ENCODE data around the gene ZNF280B. TPM values are rescaled to one million over a fixed set of nuclear protein-coding genes. Genes with fewer than 3 reads are reported as not detected.
"Not testable (repeated sequence)": the region's sequence is repeated elsewhere in the genome, so short reads cannot be mapped to it uniquely, and the experiment has no call there.

The ZNF280B gene
- total RNA-seq, 2 experiments from 2014 or later, result 2.4 to 2.7 TPM

DNA sequence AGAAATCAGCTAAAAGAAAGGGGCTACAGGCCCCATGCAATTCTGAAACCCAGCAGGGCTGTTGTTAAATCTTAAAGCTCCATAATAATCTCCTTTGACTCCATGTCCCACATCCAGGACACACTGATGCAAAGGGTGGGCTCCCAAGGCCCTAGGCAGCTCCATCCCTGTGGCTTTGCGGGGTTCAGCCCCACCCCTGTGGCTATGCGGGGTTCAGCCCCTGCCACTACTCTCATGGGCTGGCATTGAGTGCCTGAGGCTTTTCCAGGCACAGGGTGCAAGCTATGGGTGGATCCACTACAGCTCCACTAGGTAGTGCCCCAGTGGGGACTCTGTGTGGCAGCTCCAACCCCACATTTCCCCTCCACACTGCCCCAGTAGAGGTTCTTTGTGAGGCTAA is 20.2 kb upstream of the ZNF280B start:
- Mint-ChIP-seq H3K27me3 (peaks cover 16% of the 10 kb centered on the region), H3K27ac (no peak overlapping the region), H3K4me3 (no peak overlapping the region), H3K36me3 (no peaks in the 10 kb centered on the region), H3K9me3 (ENCODE audit: low read depth) (no peaks in the 10 kb centered on the region), H3K4me1 (no peaks in the 10 kb centered on the region)
- DNase-seq (no peak), ATAC-seq (no peak)
- CTCF ChIA-PET, result no interaction called here

DNA sequence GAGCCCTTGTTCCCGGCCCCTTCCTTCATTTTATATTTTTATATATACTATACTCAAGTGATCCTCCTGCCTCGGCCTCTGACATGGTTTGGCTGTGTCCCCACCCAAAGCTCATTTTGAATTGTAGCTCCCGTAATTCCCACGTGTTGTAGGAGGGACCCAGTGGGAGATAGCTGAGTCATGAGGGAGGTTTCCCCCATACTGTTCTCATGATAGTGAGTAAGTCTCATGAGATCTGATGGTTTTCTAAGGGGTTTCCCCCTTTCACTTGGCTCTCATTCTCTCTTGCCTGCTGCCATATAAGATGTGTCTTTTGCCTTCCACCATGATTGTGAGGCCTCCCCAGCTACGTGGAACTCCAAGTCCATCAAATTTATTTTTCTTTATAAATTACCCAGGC is 18.8 kb upstream of the ZNF280B start:
- H3K27me3 Mint-ChIP-seq, result peaks cover 19% of the 10 kb centered on the region
- no peaks in the 10 kb centered on the region for H3K4me1 Mint-ChIP-seq
- CTCF ChIA-PET, result no interaction called here
- H3K27ac Mint-ChIP-seq, result no peak overlapping the region
- no peaks in the 10 kb centered on the region for H3K36me3 Mint-ChIP-seq
- no peak overlapping the region for H3K4me3 Mint-ChIP-seq
- ATAC-seq (no peak), DNase-seq (no peak)
- no peaks in the 10 kb centered on the region for H3K9me3 Mint-ChIP-seq (ENCODE audit: low read depth)

DNA sequence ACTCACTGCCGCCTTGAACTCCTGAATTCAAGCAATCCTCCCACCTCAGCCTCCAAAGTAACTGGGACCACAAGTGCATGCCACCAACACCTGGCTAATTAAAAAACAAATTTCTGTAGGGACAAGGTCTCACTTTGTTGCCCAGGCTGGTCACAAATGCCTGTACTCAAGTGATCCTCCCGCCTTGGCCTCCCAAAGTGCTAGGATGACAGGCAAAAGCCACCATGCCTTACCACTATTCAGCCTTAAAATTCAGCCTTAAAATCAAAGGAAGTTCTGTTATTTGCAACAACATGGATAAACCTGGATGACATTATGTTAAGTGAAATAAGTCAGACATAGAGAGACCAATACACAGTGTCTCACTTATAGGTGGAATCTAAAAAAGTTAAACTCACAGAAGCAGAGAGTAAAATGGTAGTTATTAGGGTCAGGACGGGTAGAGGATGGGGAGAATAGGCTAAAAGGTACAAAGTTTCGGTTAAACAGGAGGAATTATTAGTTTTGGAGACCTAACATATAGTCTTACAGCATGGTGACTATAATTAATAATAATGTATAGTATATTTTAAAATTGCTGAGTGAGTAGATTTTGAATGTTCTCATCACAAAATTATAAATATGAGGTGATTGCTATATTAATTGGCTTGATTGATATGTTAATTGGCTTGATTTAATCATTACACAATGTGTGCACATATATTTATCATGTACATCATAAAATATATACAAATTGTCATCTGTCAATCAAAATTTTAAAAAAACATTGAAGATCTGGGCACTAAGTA is 17.8 kb upstream of the ZNF280B start:
- H3K27ac Mint-ChIP-seq, result no peak overlapping the region
- H3K36me3 Mint-ChIP-seq, result no peaks in the 10 kb centered on the region
- no peaks in the 10 kb centered on the region for H3K9me3 Mint-ChIP-seq (ENCODE audit: low read depth)
- no peak overlapping the region for H3K4me3 Mint-ChIP-seq
- no peak for DNase-seq
- CTCF ChIA-PET, result interaction anchor here (1.1 kb wide), 1 partner anchor 9 kb away, joined by 3 read pairs; no protein-coding TSS in a partner anchor
- no peaks in the 10 kb centered on the region for H3K4me1 Mint-ChIP-seq
- no peak for ATAC-seq
- H3K27me3 Mint-ChIP-seq, result peaks cover 19% of the 10 kb centered on the region

DNA sequence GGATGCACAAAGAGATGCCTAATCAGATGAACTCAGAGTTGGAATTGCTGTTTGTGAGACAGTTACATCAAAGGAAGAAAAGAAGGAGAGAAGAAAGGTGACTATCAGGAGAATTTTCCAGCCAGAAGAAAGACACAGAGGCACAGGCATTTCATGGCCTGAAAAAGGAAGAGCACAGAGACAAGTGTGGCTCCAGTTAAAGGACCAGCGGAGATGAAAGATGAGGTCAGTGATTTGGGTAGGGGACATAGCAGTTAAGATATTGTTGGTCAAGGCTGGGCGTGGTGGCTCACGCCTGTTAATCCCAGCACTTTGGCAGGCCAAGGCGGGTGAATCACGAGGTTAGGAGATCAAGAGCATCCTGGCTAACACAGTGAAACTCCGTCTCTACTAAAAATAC is 15.0 kb upstream of the ZNF280B start:
- H3K4me3 Mint-ChIP-seq, result no peak overlapping the region
- H3K9me3 Mint-ChIP-seq (ENCODE audit: low read depth), result no peaks in the 10 kb centered on the region
- peaks cover 3% of the 10 kb centered on the region for H3K4me1 Mint-ChIP-seq
- H3K27ac Mint-ChIP-seq, result no peak overlapping the region
- no peak for ATAC-seq
- H3K27me3 Mint-ChIP-seq, result peaks cover 21% of the 10 kb centered on the region
- DNase-seq, result no peak
- no peaks in the 10 kb centered on the region for H3K36me3 Mint-ChIP-seq
- CTCF ChIA-PET, result no interaction called here

DNA sequence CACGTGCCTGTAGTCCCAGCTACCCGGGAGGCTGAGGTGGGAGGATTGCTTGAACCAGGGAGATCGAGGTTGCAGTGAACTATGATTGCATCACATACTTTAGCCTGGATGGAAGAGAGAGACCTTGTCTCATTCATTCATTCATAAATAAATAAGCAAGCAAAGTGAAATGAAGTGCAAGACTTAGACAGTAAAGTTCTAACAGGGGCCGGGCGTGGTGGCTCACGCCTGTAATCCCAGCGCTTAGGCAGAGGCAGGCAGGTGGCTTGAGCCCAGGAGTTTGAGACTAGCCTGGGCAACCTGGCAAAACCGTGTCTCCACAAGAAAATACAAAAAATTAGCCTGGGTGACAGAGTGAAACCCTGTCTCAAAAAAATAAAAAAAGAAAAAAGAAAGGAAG is 13.1 kb upstream of the ZNF280B start:
- peaks cover 28% of the 10 kb centered on the region for H3K27me3 Mint-ChIP-seq
- peaks cover 3% of the 10 kb centered on the region for H3K4me1 Mint-ChIP-seq
- no peak overlapping the region for H3K4me3 Mint-ChIP-seq
- ATAC-seq (no peak), DNase-seq (no peak)
- H3K36me3 Mint-ChIP-seq, result no peaks in the 10 kb centered on the region
- no peaks in the 10 kb centered on the region for H3K9me3 Mint-ChIP-seq (ENCODE audit: low read depth)
- CTCF ChIA-PET, result no interaction called here
- no peak overlapping the region for H3K27ac Mint-ChIP-seq

DNA sequence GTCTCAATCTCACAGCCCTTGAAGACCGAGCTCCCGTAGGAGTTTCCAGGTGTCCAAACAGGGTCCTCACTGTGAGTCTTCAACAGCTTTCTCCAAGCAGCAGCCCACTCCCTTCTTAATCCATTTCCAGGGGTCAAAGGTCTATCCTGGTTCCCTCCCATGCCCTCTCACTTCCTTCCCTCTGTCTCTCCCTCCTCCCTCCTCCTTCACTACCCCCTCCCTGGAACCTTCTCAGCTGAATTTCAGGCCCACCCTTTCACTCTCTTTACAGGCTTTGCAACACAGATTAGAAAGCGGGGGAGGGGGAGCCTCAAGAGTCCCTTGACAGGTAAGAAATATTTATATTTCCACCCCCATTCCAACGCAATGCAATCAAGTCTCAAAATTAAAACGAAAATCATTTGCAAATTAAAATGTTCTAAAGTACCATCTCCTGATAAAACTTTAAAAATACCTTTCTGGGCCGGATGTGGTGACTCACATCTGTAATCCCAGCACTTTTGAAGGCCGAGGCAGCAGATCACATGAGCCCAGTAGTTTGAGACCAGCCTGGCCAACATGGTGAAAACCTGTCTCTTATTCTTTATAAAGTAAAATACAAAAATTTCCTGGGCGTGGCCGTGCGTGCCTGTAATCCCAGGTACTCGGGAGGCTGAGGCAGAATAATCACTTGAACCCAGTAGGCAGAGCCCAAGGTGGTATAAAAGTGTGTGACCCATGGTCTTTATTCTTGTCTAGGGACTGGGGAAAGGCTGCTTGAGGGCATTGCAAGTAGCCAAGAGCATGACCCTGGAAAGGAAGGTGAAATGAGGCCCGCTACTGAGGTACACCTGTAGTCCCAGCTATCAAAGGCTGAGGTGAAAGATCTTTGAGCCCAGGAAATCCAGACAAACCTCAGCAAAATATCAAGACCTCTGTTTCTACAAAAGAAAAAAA is 12.4 kb upstream of the ZNF280B start:
- Mint-ChIP-seq H3K36me3 (no peaks in the 10 kb centered on the region), H3K4me3 (no peak overlapping the region), H3K9me3 (ENCODE audit: low read depth) (no peaks in the 10 kb centered on the region), H3K4me1 (peaks cover 3% of the 10 kb centered on the region), H3K27me3 (peaks cover 32% of the 10 kb centered on the region), H3K27ac (no peak overlapping the region)
- no peak for DNase-seq
- CTCF ChIA-PET, result interaction anchor here (0.9 kb wide), 1 partner anchor 57 kb away, joined by 3 read pairs; no protein-coding TSS in a partner anchor
- ATAC-seq, result no peak

DNA sequence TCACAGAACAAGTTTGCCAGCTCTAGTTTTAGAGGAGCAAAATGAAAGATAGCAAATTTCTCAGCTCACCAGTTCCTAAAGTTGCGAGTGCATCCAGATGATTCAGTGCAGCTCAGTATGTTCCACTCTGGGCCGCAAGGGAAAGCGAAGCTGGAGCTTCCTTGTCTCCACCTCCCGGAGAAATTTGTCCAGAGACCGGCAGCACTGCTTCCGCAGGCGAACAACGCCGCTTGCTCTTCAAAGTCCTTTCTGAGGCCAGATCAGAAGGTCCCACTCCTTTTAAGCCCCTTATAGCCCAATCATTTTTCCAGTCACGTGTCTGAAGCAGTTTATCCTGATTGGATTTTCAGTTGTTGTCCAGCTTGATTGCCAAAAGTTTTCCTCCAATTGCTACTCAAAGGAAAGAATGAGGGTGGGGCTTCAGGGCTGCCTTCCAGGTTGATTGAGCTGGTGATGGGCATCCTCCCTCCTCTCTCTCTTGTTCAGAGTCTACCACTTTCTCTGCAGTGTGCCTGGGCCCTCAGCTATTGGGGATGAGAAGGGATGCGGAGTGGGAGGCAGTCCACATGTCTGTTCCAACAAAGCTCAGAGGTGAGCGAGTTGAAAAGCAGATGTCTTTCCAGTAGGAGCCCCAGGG is 11.6 kb upstream of the ZNF280B start, which contains the start of gene ZNF280A:
Gene ZNF280A, minus strand, starts transcription at position 251 of the 637 bp plus-strand sequence. CDS start 4,640 bp downstream, outside the sequence.
- DNase-seq (no peak), ATAC-seq (no peak)
- CTCF ChIA-PET, result interaction anchor here (0.6 to 1.0 kb wide), 3 partner anchors 18 to 1693 kb away, joined by 3 to 5 read pairs (median 3); no protein-coding TSS in a partner anchor
- H3K4me3 Mint-ChIP-seq, result no peak within 1 kb of the TSS
- no peaks in the 10 kb centered on the region for H3K9me3 Mint-ChIP-seq (ENCODE audit: low read depth)
- no peak within 1 kb of the TSS for H3K27ac Mint-ChIP-seq
- peaks cover 34% of the 10 kb centered on the region for H3K27me3 Mint-ChIP-seq
- H3K4me1 Mint-ChIP-seq, result peaks cover 3% of the 10 kb centered on the region
- H3K36me3 Mint-ChIP-seq, result no peaks in the 10 kb centered on the region

DNA sequence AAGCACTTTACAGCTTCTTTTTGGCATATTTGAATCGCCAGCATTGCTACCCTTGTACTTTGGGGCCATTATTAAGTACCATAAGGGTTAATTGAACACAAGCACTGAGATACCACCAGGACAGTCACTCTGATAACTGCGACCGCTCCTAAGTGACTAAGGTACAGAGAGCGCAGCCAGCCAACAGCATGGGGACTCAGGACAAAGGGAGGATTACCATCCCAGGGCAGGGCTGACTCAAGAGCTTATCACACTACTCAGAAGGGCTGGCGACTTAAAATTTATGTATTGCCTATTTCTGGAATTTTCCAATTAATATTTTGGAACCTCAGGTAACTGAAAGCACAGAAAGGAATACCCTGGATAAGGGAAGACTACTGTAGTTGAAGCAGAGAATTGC is 11.0 kb upstream of the ZNF280B start:
- DNase-seq (no peak), ATAC-seq (no peak)
- Mint-ChIP-seq H3K36me3 (no peaks in the 10 kb centered on the region), H3K4me3 (no peak overlapping the region), H3K27me3 (peaks cover 36% of the 10 kb centered on the region), H3K27ac (no peak overlapping the region), H3K4me1 (peaks cover 3% of the 10 kb centered on the region), H3K9me3 (ENCODE audit: low read depth) (no peaks in the 10 kb centered on the region)
- CTCF ChIA-PET, result interaction anchor here (0.6 to 2.4 kb wide), 5 partner anchors 10 to 1693 kb away, joined by 3 to 9 read pairs (median 3); partner anchors contain the start of gene ZNF280B

DNA sequence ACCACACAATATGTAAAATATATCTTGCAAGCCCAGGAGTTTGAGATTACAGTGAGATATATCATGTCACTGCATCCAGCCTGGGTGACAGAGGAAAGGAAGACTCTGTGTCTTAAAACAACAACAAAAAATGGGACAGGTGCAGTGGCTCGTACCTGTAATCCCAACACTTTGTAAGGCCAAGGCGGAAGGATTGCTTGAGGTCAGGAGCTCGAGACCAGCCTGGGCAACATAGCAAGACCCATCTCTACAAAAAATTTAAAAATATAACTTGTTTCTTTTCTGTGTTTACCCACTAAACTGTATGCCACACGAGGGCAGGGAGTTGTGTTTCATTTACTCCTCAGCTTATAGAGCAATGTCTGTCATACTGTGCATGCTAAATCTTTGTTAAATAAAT is 8.4 kb upstream of the ZNF280B start:
- H3K36me3 Mint-ChIP-seq, result no peaks in the 10 kb centered on the region
- no peak overlapping the region for H3K27ac Mint-ChIP-seq
- no peak for ATAC-seq
- peaks cover 49% of the 10 kb centered on the region for H3K27me3 Mint-ChIP-seq
- H3K9me3 Mint-ChIP-seq (ENCODE audit: low read depth), result no peaks in the 10 kb centered on the region
- CTCF ChIA-PET, result interaction anchor here (2.4 kb wide), 1 partner anchor 8 kb away, joined by 9 read pairs; the partner anchor contains the start of gene ZNF280B
- peaks cover 3% of the 10 kb centered on the region for H3K4me1 Mint-ChIP-seq
- DNase-seq, result no peak
- H3K4me3 Mint-ChIP-seq, result no peak overlapping the region

DNA sequence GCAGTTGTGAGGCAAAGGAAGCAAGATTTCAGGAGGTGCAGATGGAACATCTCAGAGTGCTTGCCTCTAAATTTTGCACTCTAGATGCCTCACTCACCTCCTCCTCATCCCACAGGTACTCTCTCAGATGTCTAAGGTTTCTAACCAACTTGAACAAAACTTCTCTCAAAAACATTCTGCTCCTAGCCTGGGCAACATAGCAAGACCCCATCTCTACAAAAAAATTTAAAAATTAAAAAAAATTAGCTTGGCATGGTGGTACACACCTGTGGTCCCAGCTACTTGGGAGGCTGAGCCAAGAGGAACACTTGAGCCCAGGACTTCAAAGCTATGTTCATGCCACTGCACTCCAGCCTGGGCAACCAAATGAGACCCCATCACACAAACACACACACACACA is 7.3 kb upstream of the ZNF280B start:
- peaks cover 4% of the 10 kb centered on the region for H3K9me3 Mint-ChIP-seq (ENCODE audit: low read depth)
- H3K4me3 Mint-ChIP-seq, result no peak overlapping the region
- H3K36me3 Mint-ChIP-seq, result peaks cover 5% of the 10 kb centered on the region
- ATAC-seq (no peak), DNase-seq (no peak)
- H3K4me1 Mint-ChIP-seq, result peaks cover 2% of the 10 kb centered on the region
- CTCF ChIA-PET, result no interaction called here
- peaks cover 57% of the 10 kb centered on the region for H3K27me3 Mint-ChIP-seq
- no peak overlapping the region for H3K27ac Mint-ChIP-seq

DNA sequence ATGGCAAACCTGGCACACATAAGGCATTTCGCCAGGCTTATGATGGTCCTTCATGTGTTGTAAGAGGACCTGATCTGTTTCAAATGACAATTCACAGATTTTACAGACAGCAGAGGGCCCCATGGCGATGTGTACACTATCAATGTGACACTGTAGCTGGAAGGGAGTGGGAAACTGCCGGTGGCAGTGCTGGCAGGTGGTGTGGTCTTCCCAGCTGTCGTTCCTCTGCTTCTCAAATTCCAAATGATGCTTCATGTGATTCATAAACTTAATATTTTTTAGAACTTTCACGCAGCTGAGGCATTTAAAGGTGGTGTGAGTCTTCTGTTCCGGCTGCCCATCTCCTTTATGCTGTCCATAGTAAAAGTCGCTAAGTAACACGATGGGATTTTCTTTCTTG is 5.9 kb upstream of the ZNF280B start:
- H3K27me3 Mint-ChIP-seq, result peaks cover 56% of the 10 kb centered on the region
- H3K27ac Mint-ChIP-seq, CTCF ChIA-PET: not testable (repeated sequence)

DNA sequence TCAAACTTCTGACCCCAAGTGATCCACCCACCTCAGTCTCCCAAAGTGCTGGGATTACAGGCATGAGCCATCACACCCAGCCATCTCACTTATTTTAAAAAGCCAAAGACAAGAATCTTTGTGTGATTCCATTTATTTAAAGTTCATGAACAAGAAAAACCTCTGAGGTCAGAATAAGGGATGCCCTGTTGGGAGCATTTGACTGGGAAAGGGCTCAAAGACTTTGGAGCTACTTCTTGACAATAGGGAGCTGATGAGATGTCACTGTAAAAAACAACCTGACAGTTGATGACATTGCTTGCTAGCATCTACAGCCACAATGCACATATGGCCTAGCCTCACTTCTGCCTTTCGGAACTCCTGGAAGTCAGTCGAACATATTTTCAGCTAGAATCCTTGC is 5.1 kb upstream of the ZNF280B start:
- Mint-ChIP-seq H3K27ac (no peak overlapping the region), H3K36me3 (peaks cover 10% of the 10 kb centered on the region), H3K27me3 (peaks cover 55% of the 10 kb centered on the region), H3K4me3 (no peak overlapping the region), H3K9me3 (ENCODE audit: low read depth) (peaks cover 10% of the 10 kb centered on the region), H3K4me1 (peaks cover 3% of the 10 kb centered on the region)
- CTCF ChIA-PET, result no interaction called here
- DNase-seq (no peak), ATAC-seq (no peak)

More for the DNA sequence above, 5.9 kb upstream of the ZNF280B start:
- H3K9me3 Mint-ChIP-seq (ENCODE audit: low read depth); H3K4me1 Mint-ChIP-seq; H3K36me3 Mint-ChIP-seq; DNase-seq; H3K4me3 Mint-ChIP-seq; ATAC-seq: not testable (repeated sequence)

DNA sequence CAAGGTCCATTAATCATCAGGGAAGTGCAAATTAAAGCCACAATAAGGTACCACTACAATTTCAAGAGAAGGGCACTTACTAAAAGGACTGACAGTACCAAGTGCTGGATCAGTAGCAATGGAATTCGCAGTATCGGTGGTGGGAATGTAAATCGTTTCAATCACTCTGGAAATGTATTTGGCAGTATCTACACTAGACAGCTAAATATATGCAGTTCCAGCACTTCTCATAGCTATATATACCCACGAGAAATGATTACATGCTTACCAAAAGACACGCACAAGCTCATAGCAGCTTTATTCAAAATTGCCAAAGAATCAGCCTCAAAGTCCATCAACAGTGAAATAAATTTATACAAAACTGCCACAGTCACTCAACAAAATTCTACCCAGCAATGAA is 4.4 kb upstream of the ZNF280B start:
- Mint-ChIP-seq H3K4me3 (no peak overlapping the region), H3K27ac (no peak overlapping the region), H3K4me1 (peaks cover 3% of the 10 kb centered on the region), H3K36me3 (peaks cover 10% of the 10 kb centered on the region), H3K27me3 (peaks cover 55% of the 10 kb centered on the region), H3K9me3 (ENCODE audit: low read depth) (peaks cover 10% of the 10 kb centered on the region)
- DNase-seq (no peak), ATAC-seq (no peak)
- CTCF ChIA-PET, result no interaction called here

Measured in activated CD8-positive, alpha-beta memory T cell treated with anti-CD3 and anti-CD28 coated beads, Interleukin-2, amount 10 ng/mL, durations not matched to agents 7 days and 5 days (primary cell).